HepG2 (cell line): ENCODE measurements around the gene SHROOM1. TPM values are rescaled to one million over a fixed set of nuclear protein-coding genes. Genes with fewer than 3 reads are reported as not detected.

Source experiments
- CEBPG ChIP-seq: IDR thresholded peaks from 2 replicates; pipeline ENCODE4 v1.6.1; 2016
- DNMT1 ChIP-seq: sonication (generic); formaldehyde crosslinking; IDR thresholded peaks from 2 replicates; pipeline ENCODE4 v1.5.1; 2020; ENCODE audit warnings: mild to moderate bottlenecking, missing genetic modification reagents
- DNMT3B ChIP-seq: conservative IDR thresholded peaks from 2 replicates; pipeline ENCODE4 v1.6.1; 2016; ENCODE audit warnings: missing biosample characterization, control low read depth
- HOXA3 ChIP-seq: sonication (generic); formaldehyde crosslinking; IDR thresholded peaks from 2 replicates; pipeline ENCODE4 v1.5.0; 2020; ENCODE audit warnings: missing genetic modification reagents
- JARID2 ChIP-seq: sonication (generic); formaldehyde crosslinking; IDR thresholded peaks from 2 replicates; pipeline ENCODE4 v1.8.1; 2023; ENCODE audit warnings: missing genetic modification reagents, inconsistent platforms; ENCODE audit not compliant: insufficient replicate concordance
- KMT2B ChIP-seq: IDR thresholded peaks from 2 replicates; pipeline ENCODE4 v1.6.1; 2016; ENCODE audit warnings: missing genetic modification reagents, missing compliant biosample characterization
- MLLT10 ChIP-seq: sonication (generic); formaldehyde crosslinking; IDR thresholded peaks from 2 replicates; pipeline ENCODE4 v1.4.0; 2020; ENCODE audit warnings: missing genetic modification reagents
- NFKB2 ChIP-seq: sonication (generic); formaldehyde crosslinking; IDR thresholded peaks from 2 replicates; pipeline ENCODE4 v1.4.0; 2020; ENCODE audit warnings: missing genetic modification reagents, borderline replicate concordance
- PTBP1 ChIP-seq: fragments of 200-400 bp; formaldehyde crosslinking; IDR thresholded peaks from 2 replicates; pipeline ENCODE4 v1.6.1; 2018; ENCODE audit warnings: low read length, low read depth; ENCODE audit not compliant: poor library complexity, severe bottlenecking
- RBFOX2 ChIP-seq: fragments of 200-400 bp; formaldehyde crosslinking; IDR thresholded peaks from 2 replicates; pipeline ENCODE4 v1.6.1; 2017; ENCODE audit warnings: low read depth, mild to moderate bottlenecking, low read length
- SIN3A ChIP-seq: IDR thresholded peaks from 2 replicates; pipeline ENCODE4 v1.6.1; 2011; ENCODE audit warnings: low read depth, mild to moderate bottlenecking, control low read depth, low read length, borderline replicate concordance
- ZFX ChIP-seq: sonication (generic); formaldehyde crosslinking; IDR thresholded peaks from 2 replicates; pipeline ENCODE4 v1.4.0; 2020; ENCODE audit warnings: mild to moderate bottlenecking, low read depth, missing genetic modification reagents, moderate library complexity
- ZKSCAN8 ChIP-seq: IDR thresholded peaks from 2 replicates; pipeline ENCODE4 v1.6.1; 2016; ENCODE audit warnings: borderline replicate concordance, missing genetic modification reagents, missing compliant biosample characterization
- ZNF12 ChIP-seq: sonication (generic); formaldehyde crosslinking; IDR thresholded peaks from 2 replicates; pipeline ENCODE4 v1.5.0; 2020; ENCODE audit warnings: missing genetic modification reagents
- ZNF496 ChIP-seq: sonication (generic); formaldehyde crosslinking; IDR thresholded peaks from 2 replicates; pipeline ENCODE4 v1.8.1; 2023; ENCODE audit warnings: mild to moderate bottlenecking, moderate library complexity, missing genetic modification reagents; ENCODE audit not compliant: insufficient replicate concordance
- ZNF607 ChIP-seq: sonication (generic); formaldehyde crosslinking; IDR thresholded peaks from 2 replicates; pipeline ENCODE4 v1.5.1; 2020; ENCODE audit warnings: missing genetic modification reagents, mild to moderate bottlenecking, borderline replicate concordance
- polyA plus RNA-seq, 8 experiments: library from polyadenylated mRNA; depleted of rRNA in 3 of 8; stranded (reverse) in 7 of 8; unstranded in 1 of 8; fragments of >200 nt; fragmentation: Illumina TruSeq in 4 of 8; extraction: Trizol in 4 of 8; gene quantifications; 2 replicates each; pipeline versions ENCODE4 v1.2.1 to v1.2.3, GENCODE V29; 2011 to 2016; ENCODE audit warnings: low read depth in 4 of 8, missing spikeins in 1 of 8, mixed read lengths in 1 of 8; ENCODE audit not compliant: insufficient read depth in 1 of 8
- total RNA-seq, 5 experiments: library from RNA; depleted of rRNA; stranded (reverse); fragments of >200 nt; fragmentation: Illumina TruSeq; extraction: Trizol; gene quantifications; 2 replicates each; pipeline ENCODE4 v1.2.3, GENCODE V29; 2016; ENCODE audit warnings: low read depth in 1 of 5
- TF ChIP-seq, protein P1 (sequence below): sonication (generic); formaldehyde crosslinking; IDR thresholded peaks from 2 replicates; pipeline ENCODE4 v1.4.0; 2020; ENCODE audit warnings: mild to moderate bottlenecking, missing genetic modification reagents
- TF ChIP-seq, protein P2 (sequence below): IDR thresholded peaks from 2 replicates; pipeline ENCODE4 v1.6.1; 2016; ENCODE audit warnings: mild to moderate bottlenecking, missing biosample characterization, missing genetic modification reagents
- TF ChIP-seq, protein P3 (sequence below): sonication (generic); formaldehyde crosslinking; IDR thresholded peaks from 2 replicates; pipeline ENCODE4 v1.4.0; 2020; ENCODE audit warnings: missing genetic modification reagents
- TF ChIP-seq, protein P4 (sequence below): IDR thresholded peaks from 2 replicates; pipeline ENCODE4 v1.6.1; 2016; ENCODE audit warnings: mild to moderate bottlenecking
- TF ChIP-seq, protein P5 (sequence below): sonication (generic); formaldehyde crosslinking; IDR thresholded peaks from 2 replicates; pipeline ENCODE4 v1.5.0; 2020; ENCODE audit warnings: mild to moderate bottlenecking, missing genetic modification reagents

Gene SHROOM1
- total and polyA plus RNA-seq, 2 of the 13 experiments (the other 11 are each of a cell fraction or from before 2014, with no cell fraction given), result 18.2 to 25.7 TPM

DNA sequence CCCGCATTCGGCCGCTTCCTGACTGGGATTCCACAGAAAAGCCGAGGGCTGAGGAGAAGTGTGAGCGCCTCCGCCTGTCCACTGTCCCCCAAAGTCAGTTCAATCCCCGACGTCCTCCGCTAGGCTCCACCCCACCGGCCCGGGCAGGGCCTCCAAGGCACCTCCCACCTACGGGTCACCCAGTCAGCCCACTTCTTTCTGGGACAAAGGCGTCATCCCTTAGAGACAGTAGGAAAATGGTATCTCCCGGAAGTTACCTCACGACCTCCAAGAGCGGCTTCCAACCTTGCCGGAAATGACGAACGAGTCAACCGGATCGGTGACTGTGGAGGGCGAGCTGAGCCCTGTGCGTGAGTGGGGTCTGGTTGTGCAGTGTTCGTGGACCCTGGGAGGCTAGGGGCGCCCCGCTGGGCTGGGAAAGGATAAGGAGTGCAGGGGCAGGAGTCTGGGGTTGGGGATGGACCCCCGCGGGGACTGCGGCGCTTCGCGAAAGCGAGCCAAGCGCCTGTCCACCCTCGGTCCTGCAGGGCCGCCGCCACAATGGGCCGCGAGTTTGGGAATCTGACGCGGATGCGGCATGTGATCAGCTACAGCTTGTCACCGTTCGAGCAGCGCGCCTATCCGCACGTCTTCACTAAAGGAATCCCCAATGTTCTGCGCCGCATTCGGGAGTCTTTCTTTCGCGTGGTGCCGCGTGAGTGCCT is 36.0 kb upstream of the SHROOM1 start, which contains the start of the genes GDF9 and UQCRQ (continued):
- TF ChIP-seq, protein P1, sequence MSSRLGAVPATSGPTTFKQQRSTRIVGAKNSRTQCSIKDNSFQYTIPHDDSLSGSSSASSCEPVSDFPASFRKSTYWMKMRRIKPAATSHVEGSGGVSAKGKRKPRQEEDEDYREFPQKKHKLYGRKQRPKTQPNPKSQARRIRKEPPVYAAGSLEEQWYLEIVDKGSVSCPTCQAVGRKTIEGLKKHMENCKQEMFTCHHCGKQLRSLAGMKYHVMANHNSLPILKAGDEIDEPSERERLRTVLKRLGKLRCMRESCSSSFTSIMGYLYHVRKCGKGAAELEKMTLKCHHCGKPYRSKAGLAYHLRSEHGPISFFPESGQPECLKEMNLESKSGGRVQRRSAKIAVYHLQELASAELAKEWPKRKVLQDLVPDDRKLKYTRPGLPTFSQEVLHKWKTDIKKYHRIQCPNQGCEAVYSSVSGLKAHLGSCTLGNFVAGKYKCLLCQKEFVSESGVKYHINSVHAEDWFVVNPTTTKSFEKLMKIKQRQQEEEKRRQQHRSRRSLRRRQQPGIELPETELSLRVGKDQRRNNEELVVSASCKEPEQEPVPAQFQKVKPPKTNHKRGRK, result no peak
- TF ChIP-seq, protein P2, sequence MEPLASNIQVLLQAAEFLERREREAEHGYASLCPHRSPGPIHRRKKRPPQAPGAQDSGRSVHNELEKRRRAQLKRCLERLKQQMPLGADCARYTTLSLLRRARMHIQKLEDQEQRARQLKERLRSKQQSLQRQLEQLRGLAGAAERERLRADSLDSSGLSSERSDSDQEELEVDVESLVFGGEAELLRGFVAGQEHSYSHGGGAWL, result peak; percentile 36; the same call in 1 of the 2 replicates
- TF ChIP-seq CEBPG (CRISPR knock-in tag) (peak; percentile 79), ZNF496 (CRISPR knock-in tag) (no peak), KMT2B (CRISPR knock-in tag) (peak; percentile 86), RBFOX2 (peak; percentile 92), DNMT1 (CRISPR knock-in tag) (peak; percentile 69; the same call in 1 of the 2 replicates), SIN3A (peak; percentile 69; the same call in 1 of the 2 replicates), JARID2 (no peak), PTBP1 (peak; percentile 63), DNMT3B (CRISPR knock-in tag) (peak; percentile 83), ZFX (CRISPR knock-in tag) (peak; percentile 80), ZNF607 (CRISPR knock-in tag) (peak; percentile 75; the same call in 1 of the 2 replicates), ZKSCAN8 (CRISPR knock-in tag) (peak; percentile 59; the same call in 1 of the 2 replicates), HOXA3 (CRISPR knock-in tag) (peak; percentile 98), MLLT10 (CRISPR knock-in tag) (no peak), NFKB2 (CRISPR knock-in tag) (peak; percentile 71; the same call in 1 of the 2 replicates), ZNF12 (no peak; the same call in 1 of the 2 replicates)
- TF ChIP-seq, protein P3, sequence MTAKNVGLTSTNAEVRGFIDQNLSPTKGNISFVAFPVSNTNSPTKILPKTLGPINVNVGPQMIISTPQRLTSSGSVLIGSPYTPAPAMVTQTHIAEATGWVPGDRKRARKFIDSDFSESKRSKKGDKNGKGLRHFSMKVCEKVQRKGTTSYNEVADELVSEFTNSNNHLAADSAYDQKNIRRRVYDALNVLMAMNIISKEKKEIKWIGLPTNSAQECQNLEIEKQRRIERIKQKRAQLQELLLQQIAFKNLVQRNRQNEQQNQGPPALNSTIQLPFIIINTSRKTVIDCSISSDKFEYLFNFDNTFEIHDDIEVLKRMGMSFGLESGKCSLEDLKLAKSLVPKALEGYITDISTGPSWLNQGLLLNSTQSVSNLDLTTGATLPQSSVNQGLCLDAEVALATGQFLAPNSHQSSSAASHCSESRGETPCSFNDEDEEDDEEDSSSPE (CRISPR knock-in tag), result no peak; the same call in 1 of the 2 replicates
- TF ChIP-seq, protein P4, sequence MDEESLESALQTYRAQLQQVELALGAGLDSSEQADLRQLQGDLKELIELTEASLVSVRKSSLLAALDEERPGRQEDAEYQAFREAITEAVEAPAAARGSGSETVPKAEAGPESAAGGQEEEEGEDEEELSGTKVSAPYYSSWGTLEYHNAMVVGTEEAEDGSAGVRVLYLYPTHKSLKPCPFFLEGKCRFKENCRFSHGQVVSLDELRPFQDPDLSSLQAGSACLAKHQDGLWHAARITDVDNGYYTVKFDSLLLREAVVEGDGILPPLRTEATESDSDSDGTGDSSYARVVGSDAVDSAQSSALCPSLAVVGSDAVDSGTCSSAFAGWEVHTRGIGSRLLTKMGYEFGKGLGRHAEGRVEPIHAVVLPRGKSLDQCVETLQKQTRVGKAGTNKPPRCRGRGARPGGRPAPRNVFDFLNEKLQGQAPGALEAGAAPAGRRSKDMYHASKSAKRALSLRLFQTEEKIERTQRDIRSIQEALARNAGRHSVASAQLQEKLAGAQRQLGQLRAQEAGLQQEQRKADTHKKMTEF (CRISPR knock-in tag), result peak; percentile 90
- TF ChIP-seq, protein P5, sequence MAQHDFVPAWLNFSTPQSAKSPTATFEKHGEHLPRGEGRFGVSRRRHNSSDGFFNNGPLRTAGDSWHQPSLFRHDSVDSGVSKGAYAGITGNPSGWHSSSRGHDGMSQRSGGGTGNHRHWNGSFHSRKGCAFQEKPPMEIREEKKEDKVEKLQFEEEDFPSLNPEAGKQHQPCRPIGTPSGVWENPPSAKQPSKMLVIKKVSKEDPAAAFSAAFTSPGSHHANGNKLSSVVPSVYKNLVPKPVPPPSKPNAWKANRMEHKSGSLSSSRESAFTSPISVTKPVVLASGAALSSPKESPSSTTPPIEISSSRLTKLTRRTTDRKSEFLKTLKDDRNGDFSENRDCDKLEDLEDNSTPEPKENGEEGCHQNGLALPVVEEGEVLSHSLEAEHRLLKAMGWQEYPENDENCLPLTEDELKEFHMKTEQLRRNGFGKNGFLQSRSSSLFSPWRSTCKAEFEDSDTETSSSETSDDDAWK (CRISPR knock-in tag), result no peak
